ENCODE results near the gene TEX19.

GRCh38 chr17:82349287-82349701 is 9.8 kb upstream of the TEX19 start:
- TF ChIP-seq CTCF (IDR thresholded peaks at IDR 0.05) (no peak), EHF (CRISPR knock-in tag; IDR thresholded peaks at IDR 0.05) (no peak), POLR2A (IDR thresholded peaks at IDR 0.05; ENCODE audit: low read length) (no peak), CEBPB (IDR thresholded peaks at IDR 0.05) (no peak)
- TF ChIP-seq, protein P1, sequence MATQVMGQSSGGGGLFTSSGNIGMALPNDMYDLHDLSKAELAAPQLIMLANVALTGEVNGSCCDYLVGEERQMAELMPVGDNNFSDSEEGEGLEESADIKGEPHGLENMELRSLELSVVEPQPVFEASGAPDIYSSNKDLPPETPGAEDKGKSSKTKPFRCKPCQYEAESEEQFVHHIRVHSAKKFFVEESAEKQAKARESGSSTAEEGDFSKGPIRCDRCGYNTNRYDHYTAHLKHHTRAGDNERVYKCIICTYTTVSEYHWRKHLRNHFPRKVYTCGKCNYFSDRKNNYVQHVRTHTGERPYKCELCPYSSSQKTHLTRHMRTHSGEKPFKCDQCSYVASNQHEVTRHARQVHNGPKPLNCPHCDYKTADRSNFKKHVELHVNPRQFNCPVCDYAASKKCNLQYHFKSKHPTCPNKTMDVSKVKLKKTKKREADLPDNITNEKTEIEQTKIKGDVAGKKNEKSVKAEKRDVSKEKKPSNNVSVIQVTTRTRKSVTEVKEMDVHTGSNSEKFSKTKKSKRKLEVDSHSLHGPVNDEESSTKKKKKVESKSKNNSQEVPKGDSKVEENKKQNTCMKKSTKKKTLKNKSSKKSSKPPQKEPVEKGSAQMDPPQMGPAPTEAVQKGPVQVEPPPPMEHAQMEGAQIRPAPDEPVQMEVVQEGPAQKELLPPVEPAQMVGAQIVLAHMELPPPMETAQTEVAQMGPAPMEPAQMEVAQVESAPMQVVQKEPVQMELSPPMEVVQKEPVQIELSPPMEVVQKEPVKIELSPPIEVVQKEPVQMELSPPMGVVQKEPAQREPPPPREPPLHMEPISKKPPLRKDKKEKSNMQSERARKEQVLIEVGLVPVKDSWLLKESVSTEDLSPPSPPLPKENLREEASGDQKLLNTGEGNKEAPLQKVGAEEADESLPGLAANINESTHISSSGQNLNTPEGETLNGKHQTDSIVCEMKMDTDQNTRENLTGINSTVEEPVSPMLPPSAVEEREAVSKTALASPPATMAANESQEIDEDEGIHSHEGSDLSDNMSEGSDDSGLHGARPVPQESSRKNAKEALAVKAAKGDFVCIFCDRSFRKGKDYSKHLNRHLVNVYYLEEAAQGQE (IDR thresholded peaks at IDR 0.05) = no peak
- TF ChIP-seq, protein P2, sequence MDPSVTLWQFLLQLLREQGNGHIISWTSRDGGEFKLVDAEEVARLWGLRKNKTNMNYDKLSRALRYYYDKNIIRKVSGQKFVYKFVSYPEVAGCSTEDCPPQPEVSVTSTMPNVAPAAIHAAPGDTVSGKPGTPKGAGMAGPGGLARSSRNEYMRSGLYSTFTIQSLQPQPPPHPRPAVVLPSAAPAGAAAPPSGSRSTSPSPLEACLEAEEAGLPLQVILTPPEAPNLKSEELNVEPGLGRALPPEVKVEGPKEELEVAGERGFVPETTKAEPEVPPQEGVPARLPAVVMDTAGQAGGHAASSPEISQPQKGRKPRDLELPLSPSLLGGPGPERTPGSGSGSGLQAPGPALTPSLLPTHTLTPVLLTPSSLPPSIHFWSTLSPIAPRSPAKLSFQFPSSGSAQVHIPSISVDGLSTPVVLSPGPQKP (IDR thresholded peaks at IDR 0.05; ENCODE audit: low read depth, low read length) = no peak

Data from A549 (cell line).